IMR-90 (cell line): ENCODE data around the gene PRR16. TPM values are rescaled to one million over a fixed set of nuclear protein-coding genes. Genes with fewer than 3 reads are reported as not detected.
A peak's percentile ranks its signal among the peaks of the same experiment; 100 is the strongest.

Source experiments
- ATAC-seq: fragments of 200-7000 bp; cut with Tn5 transposase; 2 replicates; pipeline ENCODE4 v1.9.1; 2020; ENCODE audit warnings: low read depth, mild to moderate bottlenecking, moderate library complexity
- BruUV-seq: library from RNA; stranded (reverse); fragments of 400-500 nt; replicated peaks from 2 replicates; lab custom pipeline; 2021; lab: Mats Ljungman, UMichigan
- CTCF ChIA-PET: fragments of 300-600 bp; formaldehyde crosslinking; extraction: SDS; loops from one replicate; lab custom pipeline; 2021; ENCODE audit warnings: antibody characterized with exemption; lab: Yijun Ruan, JAX
- POLR2A ChIA-PET: fragments of 300-600 bp; sonication (Branson Sonifier 250); formaldehyde crosslinking; loops from one replicate; lab custom pipeline; 2022; ENCODE audit warnings: antibody characterized with exemption; ENCODE audit not compliant: unreplicated experiment; lab: Charles Lee
- DNase-seq: peaks from one replicate; pipeline ENCODE4 v3.0.0; 2013
- H2AFZ ChIP-seq: replicated peaks from 2 replicates; pipeline ENCODE3; 2013; ENCODE audit warnings: low read length, mild to moderate bottlenecking; ENCODE audit not compliant: poor library complexity
- H2AK5ac ChIP-seq: 2 replicates; pipeline ENCODE4 v1.6.1; 2013; ENCODE audit warnings: low read depth, low read length, inconsistent platforms
- H2AK9ac ChIP-seq: replicated peaks from 2 replicates; pipeline ENCODE3; 2013; ENCODE audit warnings: mild to moderate bottlenecking, low read depth, low read length, moderate library complexity; ENCODE audit not compliant: poor library complexity
- H2BK120ac ChIP-seq: 2 replicates; pipeline ENCODE4 v1.6.1; 2013; ENCODE audit warnings: low read depth, low read length, inconsistent platforms
- H2BK15ac ChIP-seq: 3 replicates; pipeline ENCODE4 v1.6.1; 2013; ENCODE audit warnings: low read depth, low read length, inconsistent platforms
- H2BK20ac ChIP-seq: 2 replicates; pipeline ENCODE4 v1.6.1; 2013; ENCODE audit warnings: low read depth, mild to moderate bottlenecking, inconsistent platforms, low read length, moderate library complexity
- H2BK5ac ChIP-seq: 2 replicates; pipeline ENCODE4 v1.6.1; 2013; ENCODE audit warnings: mild to moderate bottlenecking, low read depth, low read length, inconsistent platforms; ENCODE audit not compliant: poor library complexity, severe bottlenecking
- H3K14ac ChIP-seq: replicated peaks from 2 replicates; pipeline ENCODE4 v1.6.1; 2013; ENCODE audit warnings: low read depth, low read length, inconsistent platforms
- H3K18ac ChIP-seq: 2 replicates; pipeline ENCODE4 v1.6.1; 2013; ENCODE audit warnings: low read depth, low read length, control low read depth
- H3K23ac ChIP-seq: 2 replicates; pipeline ENCODE4 v1.6.1; 2013; ENCODE audit warnings: low read depth, low read length, inconsistent platforms
- H3K27ac ChIP-seq: 2 replicates; pipeline ENCODE4 v1.5.1; 2013; ENCODE audit warnings: mild to moderate bottlenecking, control low read depth, low read length; ENCODE audit not compliant: insufficient read depth
- H3K27me3 ChIP-seq: 2 replicates; pipeline ENCODE4 v1.6.1; 2013; ENCODE audit warnings: low read length; ENCODE audit not compliant: control insufficient read depth, insufficient read depth
- H3K36me3 ChIP-seq: 2 replicates; pipeline ENCODE4 v1.6.1; 2013; ENCODE audit warnings: low read length, mixed read lengths; ENCODE audit not compliant: control insufficient read depth, insufficient read depth
- H3K4ac ChIP-seq: 2 replicates; pipeline ENCODE4 v1.6.1; 2013; ENCODE audit warnings: low read depth, low read length, inconsistent platforms
- H3K4me1 ChIP-seq: 2 replicates; pipeline ENCODE4 v1.6.1; 2013; ENCODE audit warnings: low read length, mixed read lengths; ENCODE audit not compliant: control insufficient read depth, insufficient read depth
- H3K4me2 ChIP-seq: 2 replicates; pipeline ENCODE4 v1.6.1; 2013; ENCODE audit warnings: low read depth, mild to moderate bottlenecking, control low read depth, low read length, moderate library complexity
- H3K4me3 ChIP-seq: 2 replicates; pipeline ENCODE4 v1.5.1; 2013; ENCODE audit warnings: low read depth, mild to moderate bottlenecking, control low read depth, low read length, moderate library complexity; ENCODE audit not compliant: insufficient read depth
- H3K56ac ChIP-seq: 2 replicates; pipeline ENCODE4 v1.6.1; 2013; ENCODE audit warnings: low read length, inconsistent platforms; ENCODE audit not compliant: insufficient read depth; ENCODE audit errors: extremely low read depth
- H3K79me1 ChIP-seq, 2 experiments: 2 replicates each; pipeline ENCODE4 v1.6.1; 2013; ENCODE audit warnings: low read length in 2 of 2, inconsistent platforms in 1 of 2, low read depth in 1 of 2
- H3K9ac ChIP-seq: 2 replicates; pipeline ENCODE4 v1.6.1; 2013; ENCODE audit warnings: low read depth, low read length, control low read depth
- H3K9me1 ChIP-seq: 2 replicates; pipeline ENCODE4 v1.6.1; 2013; ENCODE audit warnings: low read length, inconsistent platforms; ENCODE audit not compliant: insufficient read depth
- H3K9me3 ChIP-seq: 2 replicates; pipeline ENCODE4 v1.6.1; 2013; ENCODE audit warnings: low read length; ENCODE audit not compliant: control insufficient read depth, insufficient read depth
- H4K20me1 ChIP-seq: 2 replicates; pipeline ENCODE4 v1.6.1; 2013; ENCODE audit warnings: low read length, inconsistent platforms; ENCODE audit not compliant: insufficient read depth
- H4K5ac ChIP-seq: 2 replicates; pipeline ENCODE4 v1.6.1; 2013; ENCODE audit warnings: mild to moderate bottlenecking, low read depth, low read length, control low read depth
- H4K8ac ChIP-seq, 2 experiments: 2 replicates each; pipeline ENCODE4 v1.6.1; 2013; ENCODE audit warnings: low read depth in 2 of 2, low read length in 2 of 2, control low read depth in 1 of 2, inconsistent platforms in 1 of 2
- H4K91ac ChIP-seq: 2 replicates; pipeline ENCODE4 v1.6.1; 2013; ENCODE audit warnings: low read depth, low read length, inconsistent platforms; ENCODE audit not compliant: insufficient read depth
- CTCF ChIP-seq: conservative IDR thresholded peaks from 2 replicates; pipeline ENCODE4 v1.5.1; 2012; ENCODE audit warnings: mild to moderate bottlenecking, low read depth, low read length, improper control_type of control experiment
- RAD21 ChIP-seq: IDR thresholded peaks from 2 replicates; pipeline ENCODE4 v1.6.1; 2012; ENCODE audit warnings: low read length, improper control_type of control experiment
- WGBS, 2 experiments: methylation state at CpG; one replicate each; pipeline versions ENCODE4 v1.1.5 to v1.1.7; 2013; ENCODE audit warnings: missing lambda C conversion rate in 2 of 2; ENCODE audit not compliant: insufficient read length in 1 of 2; ENCODE audit errors: extremely low coverage in 2 of 2; 5-methylcytosine and 5-hydroxymethylcytosine counted together
- dilution Hi-C: fragments of 300-500 bp; cut with HindIII; formaldehyde crosslinking; loops from one replicate; pipeline ENCODE4 v1.14.3; 2018; ENCODE audit warnings: low sequenced_read_pairs; ENCODE audit not compliant: unreplicated experiment
- in situ Hi-C: fragments of 300-500 bp; cut with MboI; formaldehyde crosslinking; loops from 3 replicates; pipeline ENCODE4 v1.14.3; 2019; ENCODE audit warnings: low sequenced_read_pairs, inconsistent platforms, mixed read lengths
- intact Hi-C: fragments of 100-400 bp; cut with micrococcal nuclease; formaldehyde crosslinking; loops from 2 replicates; pipeline ENCODE4 v1.10.0; 2022
- polyA plus RNA-seq, 3 experiments: library from polyadenylated mRNA; depleted of rRNA; stranded (reverse); fragments of >200 nt; gene quantifications; 2 replicates each; pipeline ENCODE4 v1.2.3, GENCODE V29; 2012; ENCODE audit warnings: low replicate concordance in 1 of 3
- total RNA-seq: library from RNA; depleted of rRNA; stranded (reverse); fragments of >200 nt; gene quantifications from 2 replicates; pipeline ENCODE4 v1.2.3, GENCODE V29; 2012

The PRR16 gene
- total and polyA plus RNA-seq, 2 of the 4 experiments (the other 2 are of a cell fraction), result 9.9 to 45.2 TPM

GRCh38 chr5:120684749-120685415, 220.8 kb downstream of the PRR16 start:
- no CpG with 5 or more reads among the region's 2 CpGs for WGBS, 2 experiments
- peak; percentile 46; the same call in 1 of the 2 replicates for ATAC-seq
- Histone ChIP-seq H3K79me1 (peaks cover 10 to 30% of the 10 kb centered on the region in 2 experiments; a peak in 3 of 4 replicates), H4K20me1 (no peaks in the 10 kb centered on the region), H4K5ac (no peak overlapping the region), H3K4ac (peak overlapping the region; percentile 35; the same call in 1 of the 2 replicates), H4K91ac (no peak overlapping the region; the same call in 1 of the 2 replicates), H3K9me3 (no peaks in the 10 kb centered on the region), H3K9ac (no peak overlapping the region), H2AFZ (peak overlapping the region; percentile 46), H2BK20ac (peak overlapping the region; percentile 67; the same call in 1 of the 2 replicates), H3K36me3 (peaks cover 7% of the 10 kb centered on the region; the same call in 1 of the 2 replicates), H3K4me2 (no peak overlapping the region), H3K27ac (no peak overlapping the region), H3K23ac (peak overlapping the region; percentile 64; the same call in 1 of the 2 replicates), H2BK120ac (0 out of 2 replicates have a peak overlapping the region, but pooled peaks have one; percentile 46), H2AK9ac (peak overlapping the region; percentile 62), H2BK5ac (no peak overlapping the region), H3K56ac (no peak overlapping the region), H3K4me1 (peaks cover 5% of the 10 kb centered on the region; the same call in 1 of the 2 replicates), H3K4me3 (no peak overlapping the region), H2AK5ac (peak overlapping the region; percentile 70), H4K8ac (peak overlapping the region in 1 of 2 experiments; percentile 51; a peak in 3 of 4 replicates), H3K14ac (peak overlapping the region; percentile 72; the same call in 1 of the 2 replicates), H3K27me3 (no peaks in the 10 kb centered on the region), H3K18ac (no peak overlapping the region), H3K9me1 (peaks cover 8% of the 10 kb centered on the region; the same call in 1 of the 2 replicates), H2BK15ac (0 out of 3 replicates have a peak overlapping the region, but pooled peaks have one; percentile 13)
- in situ Hi-C loops (no loop called here), intact Hi-C loops (loop anchor here (2.0 to 10.0 kb wide), 4 partner anchors 120 to 740 kb away; partner anchors contain the start of gene PRR16), dilution Hi-C loops (no loop called here)
- CTCF ChIA-PET, result no interaction called here
- no TSS peak for BruUV-seq
- no peak for TF ChIP-seq RAD21
- peak; percentile 26; the same call in 1 of the 2 replicates for TF ChIP-seq CTCF
- POLR2A ChIA-PET, result no interaction called here
- DNase-seq, result peak; percentile 12
